NCI-H1436 treated with DMSO at 0.1 percent for 48 hours (cell line): ENCODE measurements around the gene ATP9B.
"Not testable (repeated sequence)": the region's sequence is repeated elsewhere in the genome, so short reads cannot be mapped to it uniquely, and the experiment has no call there.

Source experiments
- DNase-seq: peaks from one replicate; lab custom pipeline; 2025; lab: John Stamatoyannopoulos, UW

Gene ATP9B

GRCh38 chr18:79071037-79071436 lies 1.8 kb downstream of the ATP9B start:
- DNase-seq: no peak

GRCh38 chr18:79071503-79072210 lies 2.5 kb downstream of the ATP9B start:
- DNase-seq: no peak

- DNase-seq: not testable (repeated sequence)
These were observed 3.5 kb downstream of the ATP9B start for GRCh38 chr18:79072655-79073054.

- DNase-seq: no peak
These were observed 8.0 kb downstream of the ATP9B start for GRCh38 chr18:79077181-79077580.

GRCh38 chr18:79078791-79079190 lies 9.6 kb downstream of the ATP9B start:
- DNase-seq: not testable (repeated sequence)

- DNase-seq: no peak
These were observed 23.7 kb downstream of the ATP9B start for GRCh38 chr18:79092874-79093273.

GRCh38 chr18:79093986-79094385 lies 24.8 kb downstream of the ATP9B start:
- no peak for DNase-seq

- no peak for DNase-seq
These were observed 26.0 kb downstream of the ATP9B start for GRCh38 chr18:79095216-79095615.

GRCh38 chr18:79100944-79101343 lies 31.8 kb downstream of the ATP9B start:
- no peak for DNase-seq

- DNase-seq: no peak
These were observed 33.7 kb downstream of the ATP9B start for GRCh38 chr18:79102886-79103285.

GRCh38 chr18:79104137-79104536 lies 34.9 kb downstream of the ATP9B start:
- no peak for DNase-seq

GRCh38 chr18:79105455-79105854 lies 36.3 kb downstream of the ATP9B start:
- DNase-seq: no peak

- DNase-seq: no peak
These were observed 36.9 kb downstream of the ATP9B start for GRCh38 chr18:79106084-79106483.

- DNase-seq: no peak
These were observed 38.7 kb downstream of the ATP9B start for GRCh38 chr18:79107886-79108285.

- DNase-seq: no peak
These were observed 39.5 kb downstream of the ATP9B start for GRCh38 chr18:79108549-79109215.

- no peak for DNase-seq
These were observed 42.3 kb downstream of the ATP9B start for GRCh38 chr18:79111483-79111882.

- DNase-seq: no peak
These were observed 48.2 kb downstream of the ATP9B start for GRCh38 chr18:79117385-79117784.

- no peak for DNase-seq
These were observed 48.6 kb downstream of the ATP9B start for GRCh38 chr18:79117788-79118187.

- DNase-seq: no peak
These were observed 49.6 kb downstream of the ATP9B start for GRCh38 chr18:79118797-79119196.

GRCh38 chr18:79121746-79122474 lies 52.7 kb downstream of the ATP9B start:
- DNase-seq: no peak

GRCh38 chr18:79123948-79124347 lies 54.8 kb downstream of the ATP9B start:
- DNase-seq: no peak

- DNase-seq: no peak
These were observed 59.9 kb downstream of the ATP9B start for GRCh38 chr18:79129120-79129519.

- DNase-seq: no peak
These were observed 64.5 kb downstream of the ATP9B start for GRCh38 chr18:79133724-79134123.
